WTC11 (cell line): ENCODE measurements around the gene IZUMO4. TPM values are rescaled to one million over a fixed set of nuclear protein-coding genes. Genes with fewer than 3 reads are reported as not detected.

Experiments used
- ATAC-seq: fragments of 200-7000 bp; cut with Tn5 transposase; 2 replicates; pipeline ENCODE4 v1.10.0; 2021; ENCODE audit warnings: mild to moderate bottlenecking, moderate library complexity
- CTCF ChIA-PET: fragments of 300-600 bp; sonication (Branson Sonifier 250); formaldehyde crosslinking; loops from one replicate; lab custom pipeline; 2021; ENCODE audit warnings: antibody characterized with exemption; lab: Charles Lee
- POLR2A ChIA-PET: fragments of 350-600 bp; sonication (Branson Sonifier 250); formaldehyde crosslinking; loops from one replicate; lab custom pipeline; 2021; ENCODE audit warnings: antibody characterized with exemption; lab: Charles Lee
- DNase-seq: peaks from one replicate; pipeline ENCODE4 v3.0.0; 2021; ENCODE audit warnings: low spot score
- H3K27ac Mint-ChIP-seq: 2 replicates; pipeline ENCODE4 v1.8.0; 2021; ENCODE audit warnings: mixed read lengths
- H3K27me3 Mint-ChIP-seq: 2 replicates; pipeline ENCODE4 v1.8.0; 2021; ENCODE audit warnings: low read depth, mild to moderate bottlenecking, moderate library complexity, mixed read lengths
- H3K36me3 Mint-ChIP-seq: 2 replicates; pipeline ENCODE4 v1.8.0; 2021; ENCODE audit warnings: mixed read lengths
- H3K4me1 Mint-ChIP-seq: 2 replicates; pipeline ENCODE4 v1.8.0; 2022; ENCODE audit warnings: mixed read lengths
- H3K4me3 Mint-ChIP-seq: 2 replicates; pipeline ENCODE4 v1.8.0; 2021; ENCODE audit warnings: mild to moderate bottlenecking, moderate library complexity, mixed read lengths
- H3K9me3 Mint-ChIP-seq: 2 replicates; pipeline ENCODE4 v1.8.0; 2021; ENCODE audit warnings: mixed read lengths
- AR ChIP-seq: fragments of 250-450 bp; sonication (Bioruptor Pico); IDR thresholded peaks from 2 replicates; pipeline ENCODE4 v1.9.0; 2021; ENCODE audit warnings: mild to moderate bottlenecking
- CREB1 ChIP-seq: sonication (generic); formaldehyde crosslinking; IDR thresholded peaks from 2 replicates; pipeline ENCODE4 v1.8.0; 2023; ENCODE audit warnings: mild to moderate bottlenecking, missing genetic modification reagents
- CREM ChIP-seq: sonication (generic); formaldehyde crosslinking; IDR thresholded peaks from 2 replicates; pipeline ENCODE4 v1.8.1; 2022; ENCODE audit warnings: mild to moderate bottlenecking, missing genetic modification reagents, moderate library complexity
- EMX1 ChIP-seq: fragments of 250-450 bp; sonication (Bioruptor Pico); IDR thresholded peaks from 2 replicates; pipeline ENCODE4 v1.8.0; 2021; ENCODE audit warnings: mild to moderate bottlenecking
- ETV6 ChIP-seq: sonication (generic); formaldehyde crosslinking; IDR thresholded peaks from 2 replicates; pipeline ENCODE4 v1.8.1; 2022; ENCODE audit warnings: mild to moderate bottlenecking, missing genetic modification reagents
- IRF2 ChIP-seq: sonication (generic); formaldehyde crosslinking; IDR thresholded peaks from 2 replicates; pipeline ENCODE4 v1.8.0; 2022; ENCODE audit warnings: low read depth, missing genetic modification reagents, borderline replicate concordance
- NFYB ChIP-seq: sonication (generic); formaldehyde crosslinking; conservative IDR thresholded peaks from 2 replicates; pipeline ENCODE4 v1.8.0; 2022; ENCODE audit warnings: low read depth, missing genetic modification reagents
- NR2C2 ChIP-seq: sonication (generic); formaldehyde crosslinking; IDR thresholded peaks from 2 replicates; pipeline ENCODE4 v1.8.0; 2022; ENCODE audit warnings: mild to moderate bottlenecking, missing genetic modification reagents
- PRRX2 ChIP-seq: fragments of 250-450 bp; sonication (Bioruptor Pico); IDR thresholded peaks from 2 replicates; pipeline ENCODE4 v1.8.0; 2021; ENCODE audit warnings: mild to moderate bottlenecking
- SMAD4 ChIP-seq: sonication (generic); formaldehyde crosslinking; IDR thresholded peaks from 2 replicates; pipeline ENCODE4 v1.8.0; 2022; ENCODE audit warnings: mild to moderate bottlenecking, missing genetic modification reagents
- STAT6 ChIP-seq: sonication (generic); formaldehyde crosslinking; conservative IDR thresholded peaks from 2 replicates; pipeline ENCODE4 v1.8.1; 2023; ENCODE audit warnings: mild to moderate bottlenecking, low read depth, missing genetic modification reagents, moderate library complexity
- TEAD4 ChIP-seq: sonication (generic); formaldehyde crosslinking; IDR thresholded peaks from 2 replicates; pipeline ENCODE4 v1.8.0; 2022; ENCODE audit warnings: mild to moderate bottlenecking, missing genetic modification reagents
- ZBTB43 ChIP-seq: sonication (generic); formaldehyde crosslinking; IDR thresholded peaks from 2 replicates; pipeline ENCODE4 v1.8.1; 2023; ENCODE audit warnings: mild to moderate bottlenecking, missing genetic modification reagents
- ZNF281 ChIP-seq: sonication (generic); formaldehyde crosslinking; IDR thresholded peaks from 2 replicates; pipeline ENCODE4 v1.8.0; 2023; ENCODE audit warnings: mild to moderate bottlenecking, missing genetic modification reagents
- ZNF416 ChIP-seq: fragments of 250-450 bp; sonication (Bioruptor Pico); IDR thresholded peaks from 2 replicates; pipeline ENCODE4 v1.9.0; 2021; ENCODE audit warnings: mild to moderate bottlenecking, inconsistent platforms
- total RNA-seq: library from RNA; stranded (reverse); gene quantifications from 3 replicates; pipeline ENCODE4 v1.2.3, GENCODE V29; 2021

Gene IZUMO4
- total RNA-seq, 1 experiment from 2014 or later: 1.9 TPM

- TF ChIP-seq ZNF281 (no peak), ZBTB43 (CRISPR knock-in tag) (no peak), IRF2 (CRISPR knock-in tag) (no peak), NFYB (no peak)
Observed at GRCh38 chr19:2136796-2137195, 40.1 kb downstream of the IZUMO4 start (continued).

- H3K4me1 Mint-ChIP-seq: no peaks in the 10 kb centered on the region
- H3K36me3 Mint-ChIP-seq: peaks cover 33% of the 10 kb centered on the region
- TF ChIP-seq ZNF416: no peak
- no peak for TF ChIP-seq SMAD4
- no peak for TF ChIP-seq PRRX2 (CRISPR knock-in tag)
- TF ChIP-seq CREB1 (CRISPR knock-in tag): no peak
- TF ChIP-seq CREM (CRISPR knock-in tag): no peak
- CTCF ChIA-PET: interaction anchor here (1.4 kb wide), 1 partner anchor 61 kb away, joined by 5 read pairs; no protein-coding TSS in a partner anchor
- H3K27ac Mint-ChIP-seq: peak overlapping the region; percentile 91
- POLR2A ChIA-PET: interaction anchor here (0.5 kb wide), 1 partner anchor 67 kb away, joined by 5 read pairs; no protein-coding TSS in a partner anchor
- H3K9me3 Mint-ChIP-seq: no peaks in the 10 kb centered on the region
- ATAC-seq: no peak
- DNase-seq: no peak
- H3K4me3 Mint-ChIP-seq: no peak overlapping the region
- no peaks in the 10 kb centered on the region for H3K27me3 Mint-ChIP-seq
Observed at GRCh38 chr19:2138061-2138728, 41.5 kb downstream of the IZUMO4 start.

- DNase-seq (no peak), ATAC-seq (no peak)
- Mint-ChIP-seq H3K27me3 (no peaks in the 10 kb centered on the region), H3K4me1 (no peaks in the 10 kb centered on the region), H3K36me3 (peaks cover 30% of the 10 kb centered on the region), H3K27ac (peak overlapping the region; percentile 74; the same call in 1 of the 2 replicates), H3K9me3 (no peaks in the 10 kb centered on the region), H3K4me3 (no peak overlapping the region)
- POLR2A ChIA-PET: no interaction called here
- CTCF ChIA-PET: interaction anchor here (1.5 kb wide), 1 partner anchor 12 kb away, joined by 5 read pairs; the partner anchor contains the start of gene AP3D1
- TF ChIP-seq EMX1 (CRISPR knock-in tag) (no peak), NR2C2 (CRISPR knock-in tag) (no peak), AR (CRISPR knock-in tag) (no peak), IRF2 (CRISPR knock-in tag) (no peak), ETV6 (CRISPR knock-in tag) (no peak), STAT6 (CRISPR knock-in tag) (no peak), TEAD4 (CRISPR knock-in tag) (no peak), SMAD4 (no peak)
- TF ChIP-seq, all 79 proteins: peak for 0
Observed at GRCh38 chr19:2139385-2140137, 42.8 kb downstream of the IZUMO4 start.
